GM23338 (cell line): ENCODE data around the gene WNK2. TPM values are rescaled to one million over a fixed set of nuclear protein-coding genes. Genes with fewer than 3 reads are reported as not detected.

Experiments
- CREB1 ChIP-seq: fragments of 250-450 bp; sonication (Bioruptor Pico); IDR thresholded peaks from 2 replicates; pipeline ENCODE4 v1.5.0; 2020; ENCODE audit warnings: low read depth, mild to moderate bottlenecking, moderate library complexity
- EZH2 ChIP-seq: fragments of 200-600 bp; sonication (generic); IDR thresholded peaks from one replicate; pipeline ENCODE4 v1.8.0; 2017; ENCODE audit warnings: antibody characterized with exemption, mild to moderate bottlenecking, low read depth; ENCODE audit not compliant: unreplicated experiment
- EZH2phosphoT487 ChIP-seq: fragments of 200-600 bp; sonication (generic); IDR thresholded peaks from one replicate; pipeline ENCODE4 v1.8.1; 2018; ENCODE audit warnings: antibody characterized with exemption; ENCODE audit not compliant: unreplicated experiment
- JUNB ChIP-seq: IDR thresholded peaks from one replicate; pipeline ENCODE4 v1.6.1; 2016; ENCODE audit warnings: antibody characterized with exemption; ENCODE audit not compliant: unreplicated experiment
- NANOG ChIP-seq: IDR thresholded peaks from 2 replicates; pipeline ENCODE4 v1.6.1; 2016; ENCODE audit warnings: antibody characterized with exemption, borderline replicate concordance
- POLR2AphosphoS5 ChIP-seq: IDR thresholded peaks from 2 replicates; pipeline ENCODE4 v1.6.1; 2016; ENCODE audit warnings: antibody characterized with exemption, low read depth
- STAT1 ChIP-seq: IDR thresholded peaks from one replicate; pipeline ENCODE4 v1.6.1; 2016; ENCODE audit warnings: antibody characterized with exemption; ENCODE audit not compliant: unreplicated experiment
- ZNF114 ChIP-seq: fragments of 250-450 bp; sonication (Bioruptor Pico); IDR thresholded peaks from 2 replicates; pipeline ENCODE4 v1.5.0; 2020; ENCODE audit warnings: mild to moderate bottlenecking, moderate library complexity
- ZNF331 ChIP-seq: fragments of 250-450 bp; sonication (Bioruptor Pico); IDR thresholded peaks from 2 replicates; pipeline ENCODE4 v1.5.0; 2020; ENCODE audit warnings: low read depth, mild to moderate bottlenecking, moderate library complexity
- polyA plus RNA-seq: library from polyadenylated mRNA; unstranded; fragments of >200 nt; fragmentation: Nextera tagmentation; extraction: Ambion mirVana; gene quantifications from 2 replicates; pipeline ENCODE4 v1.2.1, GENCODE V29; 2016
- total RNA-seq: library from RNA; depleted of rRNA; stranded (reverse); fragments of >200 nt; shearing (Covaris generic); gene quantifications from 2 replicates; pipeline ENCODE4 v1.2.3, GENCODE V29; 2014
- TF ChIP-seq, protein P1 (sequence below): fragments of 250-450 bp; sonication (Bioruptor Pico); IDR thresholded peaks from 2 replicates; pipeline ENCODE4 v1.5.0; 2020; ENCODE audit warnings: mild to moderate bottlenecking, moderate library complexity
- TF ChIP-seq, protein P2 (sequence below): IDR thresholded peaks from one replicate; pipeline ENCODE4 v1.6.1; 2018; ENCODE audit warnings: antibody characterized with exemption; ENCODE audit not compliant: unreplicated experiment
- TF ChIP-seq, protein P3 (sequence below): IDR thresholded peaks from 2 replicates; pipeline ENCODE4 v1.6.1; 2016; ENCODE audit warnings: antibody characterized with exemption

Gene WNK2
- total and polyA plus RNA-seq, 2 experiments from 2014 or later: 56.4 to 102 TPM

DNA sequence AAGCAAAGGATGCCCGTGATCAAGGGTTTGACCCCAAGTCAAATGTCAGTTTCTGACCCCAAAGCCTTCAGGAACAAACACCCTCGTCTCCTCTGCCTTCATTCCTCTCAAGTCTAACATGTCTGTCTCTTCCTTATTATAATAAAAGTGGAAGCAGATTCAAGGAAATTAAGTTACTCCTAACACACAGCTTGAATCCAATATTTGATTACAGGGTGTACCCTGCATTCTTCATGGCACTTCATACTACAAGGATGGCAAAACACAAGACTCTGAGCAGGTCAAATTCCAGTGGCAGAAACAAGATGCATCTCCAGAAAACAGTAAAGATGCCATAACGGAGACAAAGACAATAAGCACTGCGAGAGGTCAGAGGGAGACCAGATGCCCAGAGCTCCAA is 148.4 kb downstream of the WNK2 start (continued):
- TF ChIP-seq, protein P1, sequence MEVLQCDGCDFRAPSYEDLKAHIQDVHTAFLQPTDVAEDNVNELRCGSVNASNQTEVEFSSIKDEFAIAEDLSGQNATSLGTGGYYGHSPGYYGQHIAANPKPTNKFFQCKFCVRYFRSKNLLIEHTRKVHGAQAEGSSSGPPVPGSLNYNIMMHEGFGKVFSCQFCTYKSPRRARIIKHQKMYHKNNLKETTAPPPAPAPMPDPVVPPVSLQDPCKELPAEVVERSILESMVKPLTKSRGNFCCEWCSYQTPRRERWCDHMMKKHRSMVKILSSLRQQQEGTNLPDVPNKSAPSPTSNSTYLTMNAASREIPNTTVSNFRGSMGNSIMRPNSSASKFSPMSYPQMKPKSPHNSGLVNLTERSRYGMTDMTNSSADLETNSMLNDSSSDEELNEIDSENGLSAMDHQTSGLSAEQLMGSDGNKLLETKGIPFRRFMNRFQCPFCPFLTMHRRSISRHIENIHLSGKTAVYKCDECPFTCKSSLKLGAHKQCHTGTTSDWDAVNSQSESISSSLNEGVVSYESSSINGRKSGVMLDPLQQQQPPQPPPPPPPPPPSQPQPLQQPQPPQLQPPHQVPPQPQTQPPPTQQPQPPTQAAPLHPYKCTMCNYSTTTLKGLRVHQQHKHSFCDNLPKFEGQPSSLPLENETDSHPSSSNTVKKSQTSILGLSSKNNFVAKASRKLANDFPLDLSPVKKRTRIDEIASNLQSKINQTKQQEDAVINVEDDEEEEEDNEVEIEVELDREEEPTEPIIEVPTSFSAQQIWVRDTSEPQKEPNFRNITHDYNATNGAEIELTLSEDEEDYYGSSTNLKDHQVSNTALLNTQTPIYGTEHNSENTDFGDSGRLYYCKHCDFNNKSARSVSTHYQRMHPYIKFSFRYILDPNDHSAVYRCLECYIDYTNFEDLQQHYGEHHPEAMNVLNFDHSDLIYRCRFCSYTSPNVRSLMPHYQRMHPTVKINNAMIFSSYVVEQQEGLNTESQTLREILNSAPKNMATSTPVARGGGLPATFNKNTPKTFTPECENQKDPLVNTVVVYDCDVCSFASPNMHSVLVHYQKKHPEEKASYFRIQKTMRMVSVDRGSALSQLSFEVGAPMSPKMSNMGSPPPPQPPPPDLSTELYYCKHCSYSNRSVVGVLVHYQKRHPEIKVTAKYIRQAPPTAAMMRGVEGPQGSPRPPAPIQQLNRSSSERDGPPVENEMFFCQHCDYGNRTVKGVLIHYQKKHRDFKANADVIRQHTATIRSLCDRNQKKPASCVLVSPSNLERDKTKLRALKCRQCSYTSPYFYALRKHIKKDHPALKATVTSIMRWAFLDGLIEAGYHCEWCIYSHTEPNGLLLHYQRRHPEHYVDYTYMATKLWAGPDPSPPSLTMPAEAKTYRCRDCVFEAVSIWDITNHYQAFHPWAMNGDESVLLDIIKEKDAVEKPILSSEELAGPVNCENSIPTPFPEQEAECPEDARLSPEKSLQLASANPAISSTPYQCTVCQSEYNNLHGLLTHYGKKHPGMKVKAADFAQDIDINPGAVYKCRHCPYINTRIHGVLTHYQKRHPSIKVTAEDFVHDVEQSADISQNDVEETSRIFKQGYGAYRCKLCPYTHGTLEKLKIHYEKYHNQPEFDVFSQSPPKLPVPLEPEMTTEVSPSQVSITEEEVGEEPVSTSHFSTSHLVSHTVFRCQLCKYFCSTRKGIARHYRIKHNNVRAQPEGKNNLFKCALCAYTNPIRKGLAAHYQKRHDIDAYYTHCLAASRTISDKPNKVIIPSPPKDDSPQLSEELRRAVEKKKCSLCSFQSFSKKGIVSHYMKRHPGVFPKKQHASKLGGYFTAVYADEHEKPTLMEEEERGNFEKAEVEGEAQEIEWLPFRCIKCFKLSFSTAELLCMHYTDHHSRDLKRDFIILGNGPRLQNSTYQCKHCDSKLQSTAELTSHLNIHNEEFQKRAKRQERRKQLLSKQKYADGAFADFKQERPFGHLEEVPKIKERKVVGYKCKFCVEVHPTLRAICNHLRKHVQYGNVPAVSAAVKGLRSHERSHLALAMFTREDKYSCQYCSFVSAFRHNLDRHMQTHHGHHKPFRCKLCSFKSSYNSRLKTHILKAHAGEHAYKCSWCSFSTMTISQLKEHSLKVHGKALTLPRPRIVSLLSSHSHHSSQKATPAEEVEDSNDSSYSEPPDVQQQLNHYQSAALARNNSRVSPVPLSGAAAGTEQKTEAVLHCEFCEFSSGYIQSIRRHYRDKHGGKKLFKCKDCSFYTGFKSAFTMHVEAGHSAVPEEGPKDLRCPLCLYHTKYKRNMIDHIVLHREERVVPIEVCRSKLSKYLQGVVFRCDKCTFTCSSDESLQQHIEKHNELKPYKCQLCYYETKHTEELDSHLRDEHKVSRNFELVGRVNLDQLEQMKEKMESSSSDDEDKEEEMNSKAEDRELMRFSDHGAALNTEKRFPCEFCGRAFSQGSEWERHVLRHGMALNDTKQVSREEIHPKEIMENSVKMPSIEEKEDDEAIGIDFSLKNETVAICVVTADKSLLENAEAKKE: no peak
- no peak for TF ChIP-seq ZNF331
- TF ChIP-seq, protein P2, sequence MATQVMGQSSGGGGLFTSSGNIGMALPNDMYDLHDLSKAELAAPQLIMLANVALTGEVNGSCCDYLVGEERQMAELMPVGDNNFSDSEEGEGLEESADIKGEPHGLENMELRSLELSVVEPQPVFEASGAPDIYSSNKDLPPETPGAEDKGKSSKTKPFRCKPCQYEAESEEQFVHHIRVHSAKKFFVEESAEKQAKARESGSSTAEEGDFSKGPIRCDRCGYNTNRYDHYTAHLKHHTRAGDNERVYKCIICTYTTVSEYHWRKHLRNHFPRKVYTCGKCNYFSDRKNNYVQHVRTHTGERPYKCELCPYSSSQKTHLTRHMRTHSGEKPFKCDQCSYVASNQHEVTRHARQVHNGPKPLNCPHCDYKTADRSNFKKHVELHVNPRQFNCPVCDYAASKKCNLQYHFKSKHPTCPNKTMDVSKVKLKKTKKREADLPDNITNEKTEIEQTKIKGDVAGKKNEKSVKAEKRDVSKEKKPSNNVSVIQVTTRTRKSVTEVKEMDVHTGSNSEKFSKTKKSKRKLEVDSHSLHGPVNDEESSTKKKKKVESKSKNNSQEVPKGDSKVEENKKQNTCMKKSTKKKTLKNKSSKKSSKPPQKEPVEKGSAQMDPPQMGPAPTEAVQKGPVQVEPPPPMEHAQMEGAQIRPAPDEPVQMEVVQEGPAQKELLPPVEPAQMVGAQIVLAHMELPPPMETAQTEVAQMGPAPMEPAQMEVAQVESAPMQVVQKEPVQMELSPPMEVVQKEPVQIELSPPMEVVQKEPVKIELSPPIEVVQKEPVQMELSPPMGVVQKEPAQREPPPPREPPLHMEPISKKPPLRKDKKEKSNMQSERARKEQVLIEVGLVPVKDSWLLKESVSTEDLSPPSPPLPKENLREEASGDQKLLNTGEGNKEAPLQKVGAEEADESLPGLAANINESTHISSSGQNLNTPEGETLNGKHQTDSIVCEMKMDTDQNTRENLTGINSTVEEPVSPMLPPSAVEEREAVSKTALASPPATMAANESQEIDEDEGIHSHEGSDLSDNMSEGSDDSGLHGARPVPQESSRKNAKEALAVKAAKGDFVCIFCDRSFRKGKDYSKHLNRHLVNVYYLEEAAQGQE: no peak
- no peak for TF ChIP-seq JUNB
- no peak for TF ChIP-seq NANOG
- TF ChIP-seq STAT1: no peak
- no peak for TF ChIP-seq CREB1 (CRISPR knock-in tag)
- TF ChIP-seq ZNF114 (CRISPR knock-in tag): no peak
- TF ChIP-seq, protein P3, sequence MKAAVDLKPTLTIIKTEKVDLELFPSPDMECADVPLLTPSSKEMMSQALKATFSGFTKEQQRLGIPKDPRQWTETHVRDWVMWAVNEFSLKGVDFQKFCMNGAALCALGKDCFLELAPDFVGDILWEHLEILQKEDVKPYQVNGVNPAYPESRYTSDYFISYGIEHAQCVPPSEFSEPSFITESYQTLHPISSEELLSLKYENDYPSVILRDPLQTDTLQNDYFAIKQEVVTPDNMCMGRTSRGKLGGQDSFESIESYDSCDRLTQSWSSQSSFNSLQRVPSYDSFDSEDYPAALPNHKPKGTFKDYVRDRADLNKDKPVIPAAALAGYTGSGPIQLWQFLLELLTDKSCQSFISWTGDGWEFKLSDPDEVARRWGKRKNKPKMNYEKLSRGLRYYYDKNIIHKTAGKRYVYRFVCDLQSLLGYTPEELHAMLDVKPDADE: no peak
- TF ChIP-seq POLR2AphosphoS5: no peak
- TF ChIP-seq EZH2: no peak
- no peak for TF ChIP-seq EZH2phosphoT487
